OCI-LY3 (cell line): Measurements from ENCODE around the gene PRKRA.

Source experiments
- H2AFZ ChIP-seq: fragments of 200-600, 300-600 bp; shearing (Covaris generic); 2 replicates; pipeline ENCODE4 v1.6.0; 2014; ENCODE audit warnings: antibody characterized with exemption, low read depth, low read length
- H3K27ac ChIP-seq: fragments of 200-600, 300-600 bp; sonication (generic); 2 replicates; pipeline ENCODE4 v1.5.1; 2014; ENCODE audit warnings: mild to moderate bottlenecking, low read length, moderate library complexity, mixed read lengths
- H3K27me3 ChIP-seq: fragments of 200-600, 300-600 bp; sonication (generic); 2 replicates; pipeline ENCODE4 v1.6.1; 2014; ENCODE audit warnings: low read depth, low read length, mixed read lengths
- H3K36me3 ChIP-seq: fragments of 200-600, 300-600 bp; sonication (generic); replicated peaks from 2 replicates; pipeline ENCODE3; 2014; ENCODE audit warnings: low read depth, low read length, mixed read lengths
- H3K4me1 ChIP-seq: fragments of 300-600, 200-600 bp; sonication (generic); 2 replicates; pipeline ENCODE4 v1.6.1; 2014; ENCODE audit warnings: low read length, mixed read lengths
- H3K4me2 ChIP-seq: fragments of 200-600, 300-600 bp; sonication (generic); 2 replicates; pipeline ENCODE4 v1.6.1; 2014; ENCODE audit warnings: low read length, mixed read lengths
- H3K4me3 ChIP-seq: fragments of 300-600, 200-600 bp; sonication (generic); 2 replicates; pipeline ENCODE4 v1.5.1; 2014; ENCODE audit warnings: antibody characterized with exemption, mild to moderate bottlenecking, low read length, moderate library complexity
- H3K79me2 ChIP-seq: fragments of 300-600, 200-600 bp; shearing (Covaris generic); 2 replicates; pipeline ENCODE4 v1.6.1; 2014; ENCODE audit warnings: mild to moderate bottlenecking, low read length, mixed read lengths
- H3K9ac ChIP-seq: fragments of 300-600, 200-600 bp; shearing (Covaris generic); 2 replicates; pipeline ENCODE4 v1.6.0; 2014; ENCODE audit warnings: mild to moderate bottlenecking, low read length, moderate library complexity
- H3K9me3 ChIP-seq: fragments of 200-600, 300-600 bp; shearing (Covaris generic); 2 replicates; pipeline ENCODE4 v1.6.1; 2014; ENCODE audit warnings: low read length, mixed read lengths; ENCODE audit not compliant: insufficient read depth
- H4K20me1 ChIP-seq: fragments of 200-600, 300-600 bp; sonication (generic); 2 replicates; pipeline ENCODE4 v1.6.1; 2016; ENCODE audit warnings: low read length, mixed read lengths; ENCODE audit not compliant: insufficient read depth
- CTCF ChIP-seq: fragments of 200-600, 300-600 bp; sonication (generic); IDR thresholded peaks from 2 replicates; pipeline ENCODE4 v1.5.1; 2014; ENCODE audit warnings: antibody characterized with exemption, low read length, low read depth
- EZH2phosphoT487 ChIP-seq: fragments of 200-600 bp; shearing (Covaris generic); IDR thresholded peaks from 2 replicates; pipeline ENCODE4 v1.6.1; 2018; ENCODE audit warnings: antibody characterized with exemption, mixed run types, low read depth

PRKRA gene

DNA sequence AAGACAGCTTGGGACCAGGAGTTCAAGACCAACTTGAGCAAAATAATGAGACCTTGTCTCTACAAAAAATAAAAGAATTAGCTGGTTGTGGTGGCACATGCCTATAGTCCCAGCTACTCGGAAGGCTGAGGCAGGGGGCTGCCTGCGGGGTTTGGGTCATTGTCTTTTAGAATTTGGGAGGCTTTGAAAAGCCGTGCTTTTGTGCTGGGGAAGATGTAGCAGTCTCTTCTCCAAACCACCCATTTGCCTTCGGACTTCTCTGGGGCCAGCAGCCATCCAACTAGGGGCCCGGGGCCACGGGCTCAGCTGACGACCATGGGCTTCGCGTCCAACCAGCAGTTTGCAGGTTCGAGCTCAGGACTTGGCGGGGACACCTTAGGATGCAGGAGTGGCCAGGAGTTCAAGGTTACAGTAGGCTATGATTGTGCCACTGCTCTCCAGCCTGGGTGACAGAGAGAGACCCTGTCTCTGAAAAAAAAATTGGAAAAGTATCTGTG is 6.5 kb upstream of the PRKRA start:
- Histone ChIP-seq H3K9me3 (no peaks in the 10 kb centered on the region), H2AFZ (no peak overlapping the region), H4K20me1 (no peaks in the 10 kb centered on the region), H3K4me1 (no peaks in the 10 kb centered on the region), H3K4me3 (no peak overlapping the region), H3K4me2 (no peak overlapping the region), H3K9ac (no peak overlapping the region), H3K27me3 (no peaks in the 10 kb centered on the region), H3K36me3 (no peaks in the 10 kb centered on the region), H3K79me2 (no peaks in the 10 kb centered on the region), H3K27ac (no peak overlapping the region)
- TF ChIP-seq EZH2phosphoT487, result no peak
- no peak for TF ChIP-seq CTCF

DNA sequence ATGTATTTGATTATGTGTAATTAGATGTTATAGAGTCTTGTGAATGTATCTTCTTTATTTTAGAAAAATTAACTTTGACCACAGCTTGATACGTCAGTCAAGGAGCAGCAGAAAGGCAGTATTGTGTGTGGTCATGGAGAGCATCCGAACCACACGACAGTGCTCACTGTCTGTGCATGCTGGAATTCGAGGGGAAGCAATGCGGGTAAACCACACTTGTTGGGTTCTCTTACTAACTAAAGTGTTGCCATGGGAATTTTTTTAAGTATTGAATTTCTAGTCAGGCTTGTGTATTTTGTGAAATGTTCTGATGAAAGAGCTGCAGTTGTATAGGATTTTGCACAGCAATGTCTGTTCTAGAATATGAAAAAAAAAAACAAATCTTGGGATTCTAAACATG is 5.0 kb upstream of the PRKRA start:
- TF ChIP-seq CTCF, result no peak
- no peak for TF ChIP-seq EZH2phosphoT487
- H3K79me2 ChIP-seq, result no peaks in the 10 kb centered on the region; the same call in 1 of the 2 replicates
- H3K9me3 ChIP-seq, result no peaks in the 10 kb centered on the region
- H3K4me1 ChIP-seq, result no peaks in the 10 kb centered on the region
- H3K4me2 ChIP-seq, result no peak overlapping the region
- no peak overlapping the region for H2AFZ ChIP-seq
- no peak overlapping the region for H3K27ac ChIP-seq
- H4K20me1 ChIP-seq, result no peaks in the 10 kb centered on the region
- H3K27me3 ChIP-seq, result no peaks in the 10 kb centered on the region
- no peak overlapping the region for H3K4me3 ChIP-seq
- H3K36me3 ChIP-seq, result no peaks in the 10 kb centered on the region
- no peak overlapping the region for H3K9ac ChIP-seq

DNA sequence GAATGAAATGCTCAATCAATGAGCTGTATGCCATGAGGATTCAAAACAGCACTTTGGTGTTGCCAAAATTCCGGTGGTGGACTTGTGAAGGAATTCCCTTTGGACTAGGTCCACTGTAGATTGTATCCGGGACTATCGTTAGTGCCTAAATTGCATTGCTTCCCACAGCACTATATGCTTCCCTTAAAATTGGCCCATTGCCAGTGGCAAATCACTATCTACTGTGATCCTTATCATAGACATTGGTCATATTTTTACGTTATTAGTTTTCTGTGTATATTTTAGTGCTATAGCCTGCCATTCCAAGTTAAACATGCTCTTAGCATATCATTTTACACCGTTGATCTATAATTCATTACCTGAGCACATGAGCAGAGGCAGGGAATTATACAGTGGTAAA is 1.9 kb upstream of the PRKRA start:
- H3K9me3 ChIP-seq, result no peaks in the 10 kb centered on the region
- H3K4me3 ChIP-seq, result no peak overlapping the region
- TF ChIP-seq CTCF (no peak), EZH2phosphoT487 (no peak)
- H3K79me2 ChIP-seq, result peaks cover 26% of the 10 kb centered on the region
- H3K27ac ChIP-seq, result no peak overlapping the region
- no peak overlapping the region for H3K4me2 ChIP-seq
- peaks cover 13% of the 10 kb centered on the region for H3K4me1 ChIP-seq
- H3K27me3 ChIP-seq, result no peaks in the 10 kb centered on the region
- H4K20me1 ChIP-seq, result peaks cover 18% of the 10 kb centered on the region
- no peak overlapping the region for H3K9ac ChIP-seq
- H2AFZ ChIP-seq, result no peak overlapping the region
- peaks cover 15% of the 10 kb centered on the region for H3K36me3 ChIP-seq

- Histone ChIP-seq H3K36me3 (peaks cover 16% of the 10 kb centered on the region), H2AFZ (no peak overlapping the region), H4K20me1 (peaks cover 18% of the 10 kb centered on the region), H3K79me2 (peaks cover 27% of the 10 kb centered on the region), H3K9ac (no peak overlapping the region), H3K4me1 (peaks cover 13% of the 10 kb centered on the region), H3K4me3 (peak overlapping the region; percentile 91; the same call in 1 of the 2 replicates), H3K4me2 (peak overlapping the region; percentile 83; the same call in 1 of the 2 replicates), H3K27me3 (no peaks in the 10 kb centered on the region), H3K27ac (no peak overlapping the region), H3K9me3 (no peaks in the 10 kb centered on the region)
- no peak for TF ChIP-seq CTCF
- TF ChIP-seq EZH2phosphoT487, result no peak
Observed at GRCh38 chr2:178452334-178452733, 1.4 kb upstream of the PRKRA start.
